ENCODE data around the gene HIVEP3. TPM values are rescaled to one million over a fixed set of nuclear protein-coding genes. Genes with fewer than 3 reads are reported as not detected.

Gene HIVEP3
- total RNA-seq, 2 donors from 2014 or later: 0.13 to 0.99 TPM

GRCh38 chr1:41456847-41457540 is 461.7 kb downstream of the HIVEP3 start:
- no peaks in the 10 kb centered on the region for H3K4me1 ChIP-seq (ENCODE audit: control insufficient read depth, insufficient read depth, low read length)
- no peak overlapping the region for H3K9ac ChIP-seq (ENCODE audit: extremely low read depth, low read length, poor library complexity, severe bottlenecking)
- TF ChIP-seq, protein P1, sequence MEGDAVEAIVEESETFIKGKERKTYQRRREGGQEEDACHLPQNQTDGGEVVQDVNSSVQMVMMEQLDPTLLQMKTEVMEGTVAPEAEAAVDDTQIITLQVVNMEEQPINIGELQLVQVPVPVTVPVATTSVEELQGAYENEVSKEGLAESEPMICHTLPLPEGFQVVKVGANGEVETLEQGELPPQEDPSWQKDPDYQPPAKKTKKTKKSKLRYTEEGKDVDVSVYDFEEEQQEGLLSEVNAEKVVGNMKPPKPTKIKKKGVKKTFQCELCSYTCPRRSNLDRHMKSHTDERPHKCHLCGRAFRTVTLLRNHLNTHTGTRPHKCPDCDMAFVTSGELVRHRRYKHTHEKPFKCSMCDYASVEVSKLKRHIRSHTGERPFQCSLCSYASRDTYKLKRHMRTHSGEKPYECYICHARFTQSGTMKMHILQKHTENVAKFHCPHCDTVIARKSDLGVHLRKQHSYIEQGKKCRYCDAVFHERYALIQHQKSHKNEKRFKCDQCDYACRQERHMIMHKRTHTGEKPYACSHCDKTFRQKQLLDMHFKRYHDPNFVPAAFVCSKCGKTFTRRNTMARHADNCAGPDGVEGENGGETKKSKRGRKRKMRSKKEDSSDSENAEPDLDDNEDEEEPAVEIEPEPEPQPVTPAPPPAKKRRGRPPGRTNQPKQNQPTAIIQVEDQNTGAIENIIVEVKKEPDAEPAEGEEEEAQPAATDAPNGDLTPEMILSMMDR (conservative IDR thresholded peaks at IDR 0.05): no peak
- no peak for DNase-seq
- H3K36me3 ChIP-seq (ENCODE audit: control insufficient read depth, insufficient read depth, low read length): no peaks in the 10 kb centered on the region
- Mint-ChIP-seq H3K4me1 (no peaks in the 10 kb centered on the region), H3K27me3 (ENCODE audit: insufficient read depth) (peaks cover 6% of the 10 kb centered on the region), H3K36me3 (ENCODE audit: low read depth) (no peaks in the 10 kb centered on the region), H3K4me3 (no peak overlapping the region), H3K27ac (no peak overlapping the region), H3K9me3 (no peaks in the 10 kb centered on the region)
- no peaks in the 10 kb centered on the region for H3K27me3 ChIP-seq (ENCODE audit: control insufficient read depth, insufficient read depth, low read length, poor library complexity, severe bottlenecking)
- 93 to 94% methylated on average over 6 to 10 of the region's 10 CpGs for WGBS, 2 experiments (ENCODE audit: insufficient coverage in 1 of 2, insufficient read length in 1 of 2)
- H3K4me3 ChIP-seq (ENCODE audit: low read length): no peak overlapping the region
- no peaks in the 10 kb centered on the region for H3K9me3 ChIP-seq (ENCODE audit: control insufficient read depth, low read length)
- H3K27ac ChIP-seq (ENCODE audit: low read depth, low read length): no peak overlapping the region

Other genes starting within 250 kb of the HIVEP3 start
- not detected for gene GUCA2B, start 234.5 kb upstream of the HIVEP3 start, total RNA-seq
- 1 to 10 TPM in 1 of 2 donors, not detected in 1; 1.9 TPM for gene GUCA2A, start 245.8 kb upstream of the HIVEP3 start, total RNA-seq